ENCODE measurements around the gene SLFN12L. TPM values are rescaled to one million over a fixed set of nuclear protein-coding genes. Genes with fewer than 3 reads are reported as not detected.

The SLFN12L gene
- total RNA-seq, result 0.07 TPM in 1 of 2 replicates, not detected in the other

DNA sequence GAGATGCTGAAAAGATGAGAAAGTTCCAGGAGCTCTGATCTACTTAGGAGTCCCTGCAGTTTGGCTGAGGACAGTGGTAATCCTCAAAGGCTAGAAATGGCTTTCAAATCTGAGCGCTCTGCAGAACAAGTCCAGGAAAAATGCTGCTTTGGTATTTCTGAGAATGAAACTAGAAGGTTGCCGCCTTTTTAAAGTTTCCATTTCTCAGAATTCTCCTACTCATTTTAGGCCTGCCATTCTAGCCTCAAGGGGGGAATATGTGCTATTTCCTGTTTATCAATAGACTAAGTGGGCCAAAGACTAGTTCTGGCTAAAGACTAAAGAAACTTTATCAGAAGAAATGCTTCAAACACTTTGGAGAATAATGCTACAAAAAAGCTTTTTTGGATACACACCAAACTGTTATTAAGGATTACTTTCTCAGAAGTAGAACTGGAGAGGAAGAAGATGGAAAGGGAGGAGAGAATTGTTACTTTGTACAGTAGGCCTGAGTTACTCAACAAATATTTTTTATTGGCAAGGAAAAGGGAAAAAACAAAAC, at the start of gene SLFN12L:
SLFN12L (minus strand) TSS at position 78 of the 541 bp plus-strand sequence. CDS start 15,314 bp downstream, outside the sequence.

DNA sequence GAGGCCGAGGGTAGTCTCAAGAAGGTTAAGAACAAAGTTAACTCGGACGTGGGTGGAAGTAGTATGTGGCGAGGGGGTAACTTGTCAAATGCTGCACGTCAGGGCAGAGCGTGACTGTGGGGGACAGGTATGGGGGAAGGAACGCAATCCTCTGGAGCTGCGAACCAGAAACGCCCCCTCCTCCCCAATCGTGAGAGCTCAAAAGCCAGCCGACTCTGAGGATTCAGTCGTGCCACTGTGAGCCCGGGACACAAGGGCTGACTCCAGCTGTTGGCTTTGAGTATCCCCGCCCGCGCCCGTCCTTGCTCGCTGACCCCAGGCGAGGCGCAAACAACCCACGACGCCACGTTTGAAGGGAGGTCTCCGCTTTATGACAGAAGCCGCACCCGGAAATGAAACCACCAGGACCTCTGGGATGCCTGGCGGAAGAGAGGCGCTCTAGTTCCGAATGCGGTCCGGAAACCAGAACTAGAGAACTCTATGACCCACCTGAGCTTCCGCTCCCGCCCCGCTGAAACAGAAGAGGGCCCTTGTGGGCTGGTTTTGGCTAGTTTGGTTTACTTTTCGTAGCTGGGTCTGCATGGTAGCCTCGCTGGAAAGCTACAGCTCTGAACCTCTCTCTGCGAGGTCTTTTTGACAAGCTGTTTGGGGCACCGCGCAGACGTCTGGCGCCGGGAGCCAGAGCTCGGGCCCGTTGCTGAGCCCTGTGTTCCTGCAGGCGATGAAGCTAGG, 40.9 kb upstream of the SLFN12L start, which contains the start of gene PEX12:
PEX12 (minus strand) TSS at position 375 of the 732 bp plus-strand sequence. CDS start 550 bp downstream, outside the sequence.

GRCh38 chr17:35560703-35561102, 23.2 kb upstream of the SLFN12L start, which contains the start of gene SLFN14:
Gene SLFN14, minus strand, starts transcription at chr17:35560819. Its CDS starts 2,757 bp downstream, at chr17:35558062.

GRCh38 chr17:35448214-35448898, 89.1 kb downstream of the SLFN12L start, which contains the start of gene SLFN13:
Gene SLFN13, minus strand, starts transcription at chr17:35448766. Its CDS starts 3,086 bp downstream, at chr17:35445680.

DNA sequence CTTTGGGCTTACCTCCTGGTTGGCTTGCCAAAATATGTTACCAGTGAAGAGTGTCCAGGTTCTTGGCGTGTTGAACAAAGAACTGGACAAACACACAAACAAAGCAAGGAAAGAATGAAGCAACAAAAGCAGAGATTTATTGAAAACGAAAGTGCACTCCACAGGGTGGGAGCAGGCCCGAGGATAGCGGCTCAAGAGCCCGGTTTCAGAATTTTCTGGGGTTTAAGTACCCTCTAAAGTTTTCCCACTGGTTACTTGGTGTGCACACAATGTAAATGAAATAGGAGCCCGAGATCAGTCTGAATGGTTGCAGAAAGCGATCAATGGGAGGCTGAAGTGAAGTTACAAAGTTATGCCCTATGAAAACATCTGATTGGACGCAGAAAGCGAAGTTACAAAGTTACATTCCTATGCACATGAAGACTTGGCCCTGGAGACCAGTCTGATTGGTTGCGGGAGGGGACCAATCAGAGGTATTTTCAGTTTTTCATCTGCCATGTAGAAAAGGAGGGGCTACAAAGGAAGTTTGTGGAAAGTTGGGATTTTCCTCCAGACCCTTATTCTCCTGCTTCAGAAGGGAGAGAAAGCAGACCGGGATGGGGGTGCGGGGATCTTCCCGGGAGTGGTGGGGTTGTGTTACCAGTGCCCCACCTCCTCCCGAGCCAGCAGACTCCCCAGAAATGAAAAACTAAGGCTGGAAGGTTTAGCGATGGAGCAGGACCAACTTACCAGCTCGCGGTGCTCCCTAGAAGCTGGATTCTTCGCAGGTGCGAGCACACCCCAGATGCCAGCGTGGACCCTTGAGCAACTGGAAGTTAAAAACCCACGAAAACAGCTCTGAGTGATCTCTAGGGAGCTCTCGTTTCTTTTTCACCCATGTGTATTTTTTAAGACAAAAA, 105.1 kb downstream of the SLFN12L start, which contains the start of gene SLFN12:
SLFN12 (minus strand) TSS at position 325 of the 899 bp plus-strand sequence. CDS start 9,472 bp downstream, outside the sequence.

Other genes with a start within 250 kb of the SLFN12L start
- gene SLFN11, start 164.1 kb downstream of the SLFN12L start, total RNA-seq, result 46.2 and 113 TPM in 2 replicates
- gene SLFN12, start 105.2 kb downstream of the SLFN12L start, total RNA-seq, result 17.0 and 35.8 TPM in 2 replicates
- gene SLFN13, start 88.9 kb downstream of the SLFN12L start, total RNA-seq, result 1.9 and 4.0 TPM in 2 replicates
- gene SLFN14, start 23.1 kb upstream of the SLFN12L start, total RNA-seq, result not detected in 2 replicates
- gene PEX12, start 40.9 kb upstream of the SLFN12L start, total RNA-seq, result 5.0 and 5.8 TPM in 2 replicates
- 116 and 124 TPM in 2 replicates for gene AP2B1, start 49.6 kb upstream of the SLFN12L start, total RNA-seq
- gene RASL10B, start 194.0 kb upstream of the SLFN12L start, total RNA-seq, result 2.0 and 3.0 TPM in 2 replicates
- 0.07 and 0.10 TPM in 2 replicates for gene GAS2L2, start 215.6 kb upstream of the SLFN12L start, total RNA-seq
- not detected in 2 replicates for gene C17orf50, start 223.2 kb upstream of the SLFN12L start, total RNA-seq